ENCODE measurements around the gene ATG7. TPM values are rescaled to one million over a fixed set of nuclear protein-coding genes. Genes with fewer than 3 reads are reported as not detected.

The ATG7 gene
- total RNA-seq, 1 experiment from 2014 or later, result 29.3 TPM

- ChIA-PET CTCF (no interaction called here), RAD21 (ENCODE audit: low non-redundant PET in 1 of 2, low total read pairs in 2 of 2, uncharacterized antibody in 2 of 2, unreplicated experiment in 2 of 2) (no interaction called here), POLR2A (no interaction called here)
- Histone ChIP-seq H3K9me3 (ENCODE audit: control insufficient read depth in 1 of 2, insufficient read depth in 1 of 2, low read depth in 1 of 2, low read length in 2 of 2) (no peaks in the 10 kb centered on the region), H3K4me3 (replicated peaks in 1 of 2; ENCODE audit: low read depth in 1 of 2, low read length in 2 of 2) (no peak overlapping the region), H3K79me2 (ENCODE audit: insufficient read depth, low read length) (no peaks in the 10 kb centered on the region), H3K36me3 (ENCODE audit: control insufficient read depth in 1 of 2, insufficient read depth in 2 of 2, low read length in 2 of 2) (no peaks in the 10 kb centered on the region), H3K4me1 (ENCODE audit: control insufficient read depth in 1 of 2, insufficient read depth in 2 of 2, low read length in 2 of 2) (peaks cover 5 to 6% of the 10 kb centered on the region in 2 experiments), H4K20me1 (ENCODE audit: insufficient read depth) (no peaks in the 10 kb centered on the region), H3K9me2 (ENCODE audit: insufficient read depth) (no peaks in the 10 kb centered on the region), H3K4me2 (ENCODE audit: low read length) (no peak overlapping the region), H3K27ac (ENCODE audit: low read depth, low read length) (no peak overlapping the region), H2AFZ (ENCODE audit: low read depth, low read length, poor library complexity, severe bottlenecking) (no peak overlapping the region), H3K9ac (ENCODE audit: low read length) (no peak overlapping the region), H3K27me3 (ENCODE audit: insufficient read depth, low read length) (no peaks in the 10 kb centered on the region)
- ATAC-seq, result no peak
- intact Hi-C loops (cut with micrococcal nuclease), result no loop called here
- DNase-seq (ENCODE audit: low read depth, low spot score), result no peak
- TF ChIP-seq ZFX (IDR thresholded peaks at IDR 0.05) (no peak), EZH2 (IDR thresholded peaks at IDR 0.05) (no peak), EGR1 (IDR thresholded peaks at IDR 0.05; ENCODE audit: low read depth) (no peak), MAX (IDR thresholded peaks at IDR 0.05) (no peak), JUND (IDR thresholded peaks at IDR 0.05) (no peak), CEBPB (IDR thresholded peaks at IDR 0.05; ENCODE audit: low read depth) (no peak), POLR2AphosphoS5 (IDR thresholded peaks at IDR 0.05; ENCODE audit: low read depth, low read length) (no peak), POLR2A (IDR thresholded peaks at IDR 0.05; ENCODE audit: borderline replicate concordance, extremely low read depth, insufficient read depth, insufficient read length) (no peak), TCF7L2 (IDR thresholded peaks at IDR 0.05; ENCODE audit: borderline replicate concordance, extremely low read depth, insufficient read depth, insufficient read length) (no peak), RAD21 (IDR thresholded peaks at IDR 0.05; ENCODE audit: low read depth) (no peak), ATF3 (IDR thresholded peaks at IDR 0.05) (no peak), SP1 (IDR thresholded peaks at IDR 0.05; ENCODE audit: low read depth) (no peak)
- BruUV-seq (replicated peaks), result no TSS peak
Measured at GRCh38 chr3:11477407-11477911, 205.3 kb downstream of the ATG7 start.

GRCh38 chr3:11478167-11478566 is 206.0 kb downstream of the ATG7 start:
- no peaks in the 10 kb centered on the region for H3K9me3 ChIP-seq (ENCODE audit: control insufficient read depth in 1 of 2, insufficient read depth in 1 of 2, low read depth in 1 of 2, low read length in 2 of 2)
- no peaks in the 10 kb centered on the region for H3K79me2 ChIP-seq (ENCODE audit: insufficient read depth, low read length)
- H3K9ac ChIP-seq (ENCODE audit: low read length), result no peak overlapping the region
- ATAC-seq, result no peak
- no peak overlapping the region for H3K4me2 ChIP-seq (ENCODE audit: low read length)
- H3K27ac ChIP-seq (ENCODE audit: low read depth, low read length), result no peak overlapping the region
- DNase-seq (ENCODE audit: low read depth, low spot score), result no peak
- no peaks in the 10 kb centered on the region for H3K27me3 ChIP-seq (ENCODE audit: insufficient read depth, low read length)
- H3K4me1 ChIP-seq (ENCODE audit: control insufficient read depth in 1 of 2, insufficient read depth in 2 of 2, low read length in 2 of 2), result peaks cover 5 to 6% of the 10 kb centered on the region in 2 experiments
- H3K4me3 ChIP-seq (replicated peaks in 1 of 2; ENCODE audit: low read depth in 1 of 2, low read length in 2 of 2), result no peak overlapping the region
- POLR2A ChIA-PET, result no interaction called here
- H2AFZ ChIP-seq (ENCODE audit: low read depth, low read length, poor library complexity, severe bottlenecking), result no peak overlapping the region
- BruUV-seq (replicated peaks), result no TSS peak
- TF ChIP-seq CEBPB (IDR thresholded peaks at IDR 0.05; ENCODE audit: low read depth), result 0 out of 2 replicates have a peak, but pooled peaks have one; percentile 20
- TF ChIP-seq CTCF (IDR thresholded peaks at IDR 0.05 in 2 of 3, conservative IDR thresholded peaks at IDR 0.05 in 1 of 3; ENCODE audit: borderline replicate concordance in 1 of 3, insufficient read depth in 1 of 3, low read depth in 2 of 3, low read length in 2 of 3), result no peak
- H4K20me1 ChIP-seq (ENCODE audit: insufficient read depth), result no peaks in the 10 kb centered on the region
- no peaks in the 10 kb centered on the region for H3K9me2 ChIP-seq (ENCODE audit: insufficient read depth)
- intact Hi-C loops (cut with micrococcal nuclease), result no loop called here
- H3K36me3 ChIP-seq (ENCODE audit: control insufficient read depth in 1 of 2, insufficient read depth in 2 of 2, low read length in 2 of 2), result no peaks in the 10 kb centered on the region
- CTCF ChIA-PET, result no interaction called here
- RAD21 ChIA-PET (ENCODE audit: low non-redundant PET in 1 of 2, low total read pairs in 2 of 2, uncharacterized antibody in 2 of 2, unreplicated experiment in 2 of 2), result no interaction called here

Data from HCT116 (cell line).